ENCODE results near the gene IL18R1.

DNA sequence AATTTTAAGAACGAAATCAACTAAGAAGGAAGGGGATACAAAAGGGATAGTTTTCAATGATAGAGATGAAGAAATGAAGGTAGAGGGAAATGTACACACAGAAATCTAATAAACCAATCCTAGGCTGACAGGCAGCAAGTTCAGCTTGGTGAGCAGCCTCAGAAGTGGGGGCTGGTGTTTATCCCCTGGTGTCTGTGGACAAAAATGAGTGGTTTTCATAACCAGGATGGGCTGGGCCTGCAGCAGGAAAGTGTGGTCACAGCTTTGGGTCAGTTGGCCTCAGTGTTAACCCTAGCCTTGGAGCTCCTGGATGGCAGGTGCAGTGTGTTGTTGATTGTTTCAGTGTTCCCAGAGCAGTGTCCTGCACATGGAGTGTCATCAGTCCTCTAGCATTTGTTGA, 14.3 kb downstream of the IL18R1 start:
- TF ChIP-seq POLR2A (IDR thresholded peaks at IDR 0.05), result no peak
- TF ChIP-seq, protein P1, sequence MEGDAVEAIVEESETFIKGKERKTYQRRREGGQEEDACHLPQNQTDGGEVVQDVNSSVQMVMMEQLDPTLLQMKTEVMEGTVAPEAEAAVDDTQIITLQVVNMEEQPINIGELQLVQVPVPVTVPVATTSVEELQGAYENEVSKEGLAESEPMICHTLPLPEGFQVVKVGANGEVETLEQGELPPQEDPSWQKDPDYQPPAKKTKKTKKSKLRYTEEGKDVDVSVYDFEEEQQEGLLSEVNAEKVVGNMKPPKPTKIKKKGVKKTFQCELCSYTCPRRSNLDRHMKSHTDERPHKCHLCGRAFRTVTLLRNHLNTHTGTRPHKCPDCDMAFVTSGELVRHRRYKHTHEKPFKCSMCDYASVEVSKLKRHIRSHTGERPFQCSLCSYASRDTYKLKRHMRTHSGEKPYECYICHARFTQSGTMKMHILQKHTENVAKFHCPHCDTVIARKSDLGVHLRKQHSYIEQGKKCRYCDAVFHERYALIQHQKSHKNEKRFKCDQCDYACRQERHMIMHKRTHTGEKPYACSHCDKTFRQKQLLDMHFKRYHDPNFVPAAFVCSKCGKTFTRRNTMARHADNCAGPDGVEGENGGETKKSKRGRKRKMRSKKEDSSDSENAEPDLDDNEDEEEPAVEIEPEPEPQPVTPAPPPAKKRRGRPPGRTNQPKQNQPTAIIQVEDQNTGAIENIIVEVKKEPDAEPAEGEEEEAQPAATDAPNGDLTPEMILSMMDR (IDR thresholded peaks at IDR 0.05), result no peak
